ENCODE data around the gene AKAP13.
A peak's percentile ranks its signal among the peaks of the same experiment; 100 is the strongest.
"Not testable (repeated sequence)": the region's sequence is repeated elsewhere in the genome, so short reads cannot be mapped to it uniquely, and the experiment has no call there.

AKAP13 gene

DNA sequence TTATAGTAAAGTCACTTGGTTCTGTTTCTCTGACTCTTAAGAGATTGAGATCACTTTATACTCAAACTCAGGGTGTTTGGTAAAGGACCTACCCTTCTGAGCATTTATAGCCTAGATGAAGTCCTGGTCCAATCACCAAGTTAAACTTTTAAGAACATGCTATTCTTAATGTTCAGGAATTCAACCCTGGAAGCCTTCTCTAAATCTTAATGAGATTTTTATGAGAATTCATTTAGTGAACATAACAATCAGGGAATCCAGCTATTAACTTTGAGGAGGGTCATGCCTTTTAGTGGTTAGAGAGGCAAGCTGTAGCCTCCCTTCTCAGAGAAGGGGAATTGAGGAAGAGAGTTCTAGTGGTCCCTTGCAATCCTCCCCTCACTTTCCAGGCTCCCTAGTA is 104.5 kb downstream of the AKAP13 start:
- DNase-seq, result not testable (repeated sequence)

- peak in 1 of 2 experiments; percentile 47 for DNase-seq
Observed at GRCh38 chr15:85485956-85486567, 105.7 kb downstream of the AKAP13 start.

GRCh38 chr15:85487796-85488195 is 107.4 kb downstream of the AKAP13 start:
- DNase-seq, result not testable (repeated sequence)

DNA sequence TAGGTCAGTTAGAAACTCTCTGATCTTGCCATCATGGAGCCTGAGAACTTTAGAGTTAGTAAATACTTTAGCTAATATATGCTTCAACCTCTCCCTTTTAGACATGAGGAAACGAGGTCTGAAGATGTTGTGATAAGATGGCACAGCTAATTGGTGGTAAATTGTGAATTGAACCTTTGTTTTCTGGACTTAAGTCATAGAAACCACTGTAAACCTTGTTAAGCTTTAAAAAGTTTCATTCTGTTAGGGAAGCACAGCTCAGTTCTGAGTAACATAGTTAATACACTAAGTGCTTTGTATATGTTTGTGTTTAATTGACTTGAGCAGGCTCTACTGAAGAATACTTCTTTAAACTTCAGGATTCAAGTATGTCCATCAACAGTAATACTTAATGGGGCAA is 108.6 kb downstream of the AKAP13 start:
- DNase-seq, result no peak

GRCh38 chr15:85489773-85490493 is 109.5 kb downstream of the AKAP13 start:
- DNase-seq, result no peak

DNA sequence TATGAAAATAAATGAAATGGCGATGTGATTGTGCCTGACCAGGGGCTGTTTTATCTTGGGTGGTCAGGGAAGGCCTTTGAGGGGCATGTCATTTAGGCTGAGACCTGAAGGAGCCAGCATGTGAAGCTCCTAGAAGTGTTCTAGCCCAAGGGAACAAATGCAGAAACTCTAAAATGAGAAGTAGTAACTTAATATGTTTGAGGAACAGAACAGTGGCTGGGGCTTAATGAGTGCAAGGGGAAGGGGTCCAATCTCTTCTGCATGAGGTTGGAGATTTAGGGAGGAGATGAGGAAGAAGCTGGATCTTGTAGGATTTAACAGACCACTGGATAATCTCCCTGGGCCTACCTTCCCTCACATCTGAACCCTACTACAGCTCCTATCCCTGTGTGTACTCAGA is 110.5 kb downstream of the AKAP13 start:
- no peak for DNase-seq

GRCh38 chr15:85491691-85492090 is 111.3 kb downstream of the AKAP13 start:
- DNase-seq, result no peak

- DNase-seq, result no peak
Observed at GRCh38 chr15:85492406-85492805, 112.0 kb downstream of the AKAP13 start.

- DNase-seq, result no peak
Observed at GRCh38 chr15:85493260-85493659, 112.9 kb downstream of the AKAP13 start.

- no peak for DNase-seq
Observed at GRCh38 chr15:85494048-85494777, 113.8 kb downstream of the AKAP13 start.

GRCh38 chr15:85495096-85495495 is 114.7 kb downstream of the AKAP13 start:
- no peak for DNase-seq

DNA sequence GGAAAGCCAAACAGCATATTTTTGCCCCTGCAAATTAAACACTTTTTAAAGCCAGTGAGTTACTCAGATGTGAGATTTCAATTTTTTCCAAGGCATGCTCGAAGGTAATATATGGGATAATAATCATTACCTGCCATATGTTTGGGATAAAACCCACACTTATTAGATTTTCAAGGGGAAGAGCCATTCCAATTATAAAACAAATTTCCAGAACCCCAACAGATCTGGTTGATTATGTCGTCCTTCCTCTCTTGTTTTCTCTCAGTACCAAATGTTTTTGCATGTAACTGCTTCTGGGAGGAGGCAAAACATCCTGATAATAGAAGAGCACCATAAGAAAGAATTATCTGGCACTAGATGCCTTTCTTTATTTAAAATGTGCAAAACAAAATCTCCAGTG is 115.1 kb downstream of the AKAP13 start:
- DNase-seq, result no peak

GRCh38 chr15:85496151-85496550 is 115.7 kb downstream of the AKAP13 start:
- no peak for DNase-seq

DNA sequence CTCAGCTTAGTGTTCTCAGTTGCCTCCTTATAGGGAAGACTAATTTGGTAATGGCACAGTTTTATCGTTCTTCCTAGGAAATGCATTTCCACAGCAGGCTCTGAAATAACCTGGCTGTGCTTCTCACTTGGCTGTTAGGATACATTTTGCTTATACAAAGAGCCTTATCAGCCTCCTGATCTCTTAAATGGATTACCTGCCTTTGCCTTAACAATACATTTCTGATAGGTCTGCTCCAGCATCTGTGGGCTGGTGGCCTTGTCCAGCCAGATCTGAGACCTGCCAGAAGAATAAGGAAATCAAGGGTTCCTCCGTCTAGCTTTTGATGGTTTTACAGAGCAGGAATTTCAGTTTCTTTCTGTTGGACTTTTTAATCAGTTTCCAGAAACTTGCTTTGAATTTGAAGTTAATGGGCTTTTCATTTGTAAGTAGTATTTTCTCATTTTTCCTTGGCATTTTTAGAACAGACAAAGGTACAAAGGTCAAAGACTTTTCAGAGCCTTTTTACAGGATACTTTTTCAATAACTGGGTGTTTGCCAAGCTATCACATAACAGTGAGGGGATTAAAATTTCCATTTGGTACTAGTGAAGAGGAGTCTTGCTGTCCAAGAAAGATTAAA is 116.3 kb downstream of the AKAP13 start:
- DNase-seq, result no peak

DNA sequence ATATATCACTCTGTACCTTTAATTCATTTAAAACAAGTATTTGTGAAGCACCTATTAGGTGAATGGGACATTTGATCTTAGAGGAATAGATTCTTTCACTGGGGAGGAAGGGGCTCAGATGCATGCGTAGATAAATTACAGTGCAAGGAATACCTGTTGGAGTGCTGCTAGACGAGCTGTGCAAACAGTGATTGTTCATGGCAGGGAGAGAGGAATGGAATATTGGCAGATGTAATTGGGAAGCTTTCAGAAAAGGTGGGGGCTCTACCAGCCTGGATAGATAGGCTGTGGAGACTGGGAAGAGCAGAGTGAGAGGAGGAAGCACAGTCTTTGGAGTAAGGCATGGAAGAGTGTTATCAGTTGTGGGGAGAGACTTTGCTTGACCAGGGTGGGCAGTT is 116.8 kb downstream of the AKAP13 start:
- DNase-seq, result no peak

DNA sequence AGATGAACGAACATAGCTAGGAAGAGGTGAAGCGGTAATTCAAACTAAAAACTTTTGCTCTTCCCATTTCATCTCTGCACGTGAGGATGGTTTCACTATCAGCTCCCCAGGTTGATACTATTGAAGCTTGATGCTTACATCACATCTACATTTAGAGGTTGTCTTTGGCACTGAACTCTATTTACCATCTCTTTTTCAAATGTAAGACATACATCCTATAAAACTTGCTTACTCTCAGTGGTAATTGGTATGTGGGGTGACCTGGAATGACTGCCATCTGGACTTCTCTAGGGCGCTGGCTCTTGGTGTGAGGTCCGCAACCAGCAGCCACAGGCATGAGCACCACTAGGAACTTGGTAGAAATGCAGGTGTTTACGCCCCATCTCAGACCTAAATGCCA is 118.1 kb downstream of the AKAP13 start:
- no peak for DNase-seq

GRCh38 chr15:85499371-85499887 is 119.0 kb downstream of the AKAP13 start:
- no peak for DNase-seq

DNA sequence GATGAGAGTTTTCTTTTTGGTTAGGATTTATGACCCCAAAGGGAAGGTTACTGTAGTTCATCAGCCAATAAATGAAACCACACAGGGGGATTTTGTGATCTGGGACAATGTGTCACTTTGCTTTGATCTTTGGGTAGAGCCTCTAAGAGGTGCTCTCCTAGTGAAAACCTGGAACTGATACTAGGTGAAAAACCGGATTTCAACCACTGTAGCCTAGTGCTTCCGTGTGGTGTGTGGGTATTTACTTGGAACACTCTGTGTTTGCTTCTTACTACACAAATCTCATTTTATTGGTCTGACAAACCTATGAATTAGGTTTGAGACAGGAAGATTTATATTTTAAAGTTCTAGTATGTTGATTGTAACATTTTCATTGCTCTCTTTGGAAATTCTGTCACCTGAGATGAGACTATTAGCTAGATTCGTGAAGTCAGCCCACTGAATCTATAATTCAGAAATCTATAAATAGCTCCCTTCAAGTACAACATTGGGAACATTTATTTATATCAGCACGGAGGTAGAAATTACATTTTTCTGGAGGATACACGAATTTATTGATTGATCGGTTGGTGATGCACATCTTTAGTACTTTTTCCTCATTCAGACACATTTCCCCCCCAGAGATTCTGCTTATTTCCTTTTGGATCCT is 119.8 kb downstream of the AKAP13 start:
- DNase-seq, result no peak

GRCh38 chr15:85500729-85501128 is 120.3 kb downstream of the AKAP13 start:
- DNase-seq, result no peak

GRCh38 chr15:85501574-85501973 is 121.2 kb downstream of the AKAP13 start:
- no peak for DNase-seq

GRCh38 chr15:85503151-85503799 is 122.9 kb downstream of the AKAP13 start:
- no peak for DNase-seq
